HCT116 (cell line): ENCODE results near the gene PTPN9. TPM values are rescaled to one million over a fixed set of nuclear protein-coding genes. Genes with fewer than 3 reads are reported as not detected.

Experiments
- ATAC-seq: fragments of 200-7000 bp; cut with Tn5 transposase; 2 replicates; pipeline ENCODE4 v1.9.1; 2020; ENCODE audit warnings: mild to moderate bottlenecking, moderate library complexity
- BruUV-seq: library from RNA; stranded (reverse); fragments of 400-500 nt; replicated peaks from 2 replicates; lab custom pipeline; 2021; lab: Mats Ljungman, UMichigan
- CTCF ChIA-PET: fragments of 300-600 bp; sonication (Branson Sonifier 250); formaldehyde crosslinking; loops from one replicate; lab custom pipeline; 2021; ENCODE audit warnings: antibody characterized with exemption; lab: Charles Lee
- POLR2A ChIA-PET: fragments of 300-600, 350-600 bp; sonication (Branson Sonifier 250); formaldehyde crosslinking; loops from one replicate; lab custom pipeline; 2021; ENCODE audit warnings: antibody characterized with exemption; lab: Charles Lee
- RAD21 ChIA-PET, 2 experiments: fragments of 300-600 bp; sonication (Branson Sonifier 250); formaldehyde crosslinking; loops; one replicate each; lab custom pipeline; 2023; ENCODE audit warnings: low total read pairs in 2 of 2; ENCODE audit not compliant: uncharacterized antibody in 2 of 2, unreplicated experiment in 2 of 2, low non-redundant PET in 1 of 2; lab: Charles Lee
- DNase-seq: peaks from one replicate; pipeline ENCODE4 v3.0.0-alpha.2; 2010; ENCODE audit warnings: low read depth, low spot score
- H2AFZ ChIP-seq: fragments of 200-600 bp; shearing (Covaris generic), sonication (generic); 2 replicates; pipeline ENCODE4 v1.6.1; 2017; ENCODE audit warnings: low read depth, mixed run types, mixed read lengths, antibody characterized with exemption, low read length; ENCODE audit not compliant: poor library complexity, severe bottlenecking
- H3K27ac ChIP-seq: 2 replicates; pipeline ENCODE4 v1.5.1; 2012; ENCODE audit warnings: low read depth, low read length
- H3K27me3 ChIP-seq: fragments of 200-600 bp; sonication (generic); 2 replicates; pipeline ENCODE4 v1.6.1; 2016; ENCODE audit warnings: mixed run types, low read length, mixed read lengths; ENCODE audit not compliant: insufficient read depth
- H3K36me3 ChIP-seq, 2 experiments: fragments of 200-500 bp in 1 of 2; fragments of 200-600 bp in 1 of 2; sonication (Bioruptor generic) in 1 of 2; sonication (generic) in 1 of 2; 2 replicates each; pipeline versions ENCODE4 v1.5.1 to v1.6.1; 2014 to 2016; ENCODE audit warnings: low read length in 2 of 2, inconsistent platforms in 1 of 2, mixed read lengths in 1 of 2, mixed run types in 1 of 2; ENCODE audit not compliant: insufficient read depth in 2 of 2, control insufficient read depth in 1 of 2
- H3K4me1 ChIP-seq, 2 experiments: fragments of 200-600 bp in 1 of 2; sonication (generic) in 1 of 2; 2 replicates each; pipeline versions ENCODE4 v1.5.1 to v1.6.1; 2012 to 2017; ENCODE audit warnings: low read length in 2 of 2, inconsistent platforms in 1 of 2, mild to moderate bottlenecking in 1 of 2, mixed read lengths in 1 of 2, mixed run types in 1 of 2, moderate library complexity in 1 of 2; ENCODE audit not compliant: insufficient read depth in 2 of 2, control insufficient read depth in 1 of 2
- H3K4me2 ChIP-seq: fragments of 200-600 bp; sonication (generic); 2 replicates; pipeline ENCODE4 v1.6.1; 2017; ENCODE audit warnings: mixed run types, low read length, mixed read lengths
- H3K4me3 ChIP-seq, 2 experiments: fragments of 200-600 bp in 1 of 2; sonication (generic) in 1 of 2; replicated peaks in 1 of 2; 2 replicates each; pipeline ENCODE4 v1.5.1; 2011 to 2016; ENCODE audit warnings: low read length in 2 of 2, control low read depth in 1 of 2, low read depth in 1 of 2, mild to moderate bottlenecking in 1 of 2, mixed read lengths in 1 of 2, mixed run types in 1 of 2
- H3K79me2 ChIP-seq: fragments of 200-600 bp; sonication (generic); 2 replicates; pipeline ENCODE4 v1.6.1; 2017; ENCODE audit warnings: mild to moderate bottlenecking, mixed run types, low read length, moderate library complexity, mixed read lengths; ENCODE audit not compliant: insufficient read depth
- H3K9ac ChIP-seq: fragments of 200-600 bp; sonication (generic); 2 replicates; pipeline ENCODE4 v1.6.1; 2016; ENCODE audit warnings: low read length, mixed read lengths
- H3K9me2 ChIP-seq: fragments of 200-600 bp; sonication (generic), shearing (Covaris generic); 2 replicates; pipeline ENCODE4 v1.6.1; 2017; ENCODE audit warnings: mixed run types, mild to moderate bottlenecking, moderate library complexity; ENCODE audit not compliant: insufficient read depth
- H3K9me3 ChIP-seq, 2 experiments: fragments of 200-500 bp in 1 of 2; fragments of 200-600 bp in 1 of 2; sonication (Bioruptor generic) in 1 of 2; sonication (generic) in 1 of 2; 2 replicates each; pipeline ENCODE4 v1.6.1; 2014 to 2017; ENCODE audit warnings: low read length in 2 of 2, mixed read lengths in 2 of 2, inconsistent platforms in 1 of 2, low read depth in 1 of 2, mild to moderate bottlenecking in 1 of 2, mixed run types in 1 of 2, moderate library complexity in 1 of 2; ENCODE audit not compliant: control insufficient read depth in 1 of 2, insufficient read depth in 1 of 2
- H4K20me1 ChIP-seq: fragments of 200-600 bp; sonication (generic), shearing (Covaris generic); 2 replicates; pipeline ENCODE4 v1.6.1; 2017; ENCODE audit warnings: mixed run types, mild to moderate bottlenecking, moderate library complexity; ENCODE audit not compliant: insufficient read depth
- CBX3 ChIP-seq: IDR thresholded peaks from 2 replicates; pipeline ENCODE4 v1.6.1; 2012; ENCODE audit warnings: low read depth
- CEBPB ChIP-seq: IDR thresholded peaks from 2 replicates; pipeline ENCODE4 v1.6.1; 2012; ENCODE audit warnings: low read depth
- JUND ChIP-seq: IDR thresholded peaks from 2 replicates; pipeline ENCODE4 v1.6.1; 2012
- POLR2AphosphoS5 ChIP-seq: IDR thresholded peaks from 2 replicates; pipeline ENCODE4 v1.6.1; 2011; ENCODE audit warnings: mild to moderate bottlenecking, low read depth, low read length, moderate library complexity
- RAD21 ChIP-seq: IDR thresholded peaks from 2 replicates; pipeline ENCODE4 v1.6.1; 2012; ENCODE audit warnings: low read depth, mild to moderate bottlenecking
- SIN3A ChIP-seq: IDR thresholded peaks from 2 replicates; pipeline ENCODE4 v1.6.1; 2012; ENCODE audit warnings: low read depth
- SP1 ChIP-seq: IDR thresholded peaks from 2 replicates; pipeline ENCODE4 v1.6.1; 2012; ENCODE audit warnings: low read depth
- TCF7L2 ChIP-seq: IDR thresholded peaks from 2 replicates; pipeline ENCODE4 v1.7.0; 2011; ENCODE audit warnings: borderline replicate concordance, inconsistent platforms; ENCODE audit not compliant: insufficient read depth, insufficient read length; ENCODE audit errors: extremely low read depth
- ZNF274 ChIP-seq: fragments of 200-500 bp; sonication (Bioruptor generic); IDR thresholded peaks from 2 replicates; pipeline ENCODE4 v1.6.1; 2014; ENCODE audit warnings: mild to moderate bottlenecking, low read depth, low read length, inconsistent platforms
- intact Hi-C: fragments of 100-400 bp; cut with micrococcal nuclease; formaldehyde crosslinking; loops from 2 replicates; pipeline ENCODE4 v1.10.0; 2022
- total RNA-seq: library from RNA; stranded (reverse); gene quantifications from one replicate; pipeline ENCODE4 v1.2.1, GENCODE V29; 2021; ENCODE audit not compliant: unreplicated experiment

PTPN9 gene
- total RNA-seq, 1 experiment from 2014 or later: 21.1 TPM

GRCh38 chr15:75451202-75451673 is 127.9 kb downstream of the PTPN9 start:
- H3K4me1 ChIP-seq: peaks cover 6 to 32% of the 10 kb centered on the region in 2 experiments
- no peaks in the 10 kb centered on the region for H3K9me3 ChIP-seq
- ChIA-PET CTCF (interaction anchor here (1.3 to 5.4 kb wide), 5 partner anchors 83 to 234 kb away, joined by 3 to 34 read pairs (median 5); partner anchors contain the start of genes IMP3, MAN2C1, PTPN9 and SNX33), POLR2A (interaction anchor here (0.6 to 4.0 kb wide), 19 partner anchors 8 to 568 kb away, joined by 3 to 39 read pairs (median 4); partner anchors contain the start of genes CSPG4, IMP3, MAN2C1 and NEIL1), RAD21 (interaction anchor here (0.6 to 0.9 kb wide), 3 partner anchors 21 to 196 kb away, joined by 3 to 9 read pairs (median 5); partner anchors contain the start of gene SNX33 (in 1 of the 2))
- ATAC-seq (no peak), DNase-seq (no peak)
- peaks cover 10% of the 10 kb centered on the region; the same call in 1 of the 2 replicates for H4K20me1 ChIP-seq
- H2AFZ ChIP-seq: no peak overlapping the region
- H3K36me3 ChIP-seq: no peaks in the 10 kb centered on the region; a peak in 1 of 4 replicates
- H3K4me3 ChIP-seq: peak overlapping the region; percentile 85 to 88
- H3K9ac ChIP-seq: peak overlapping the region; percentile 86
- no peak for TF ChIP-seq CEBPB
- TF ChIP-seq JUND: no peak
- H3K79me2 ChIP-seq: peaks cover 66% of the 10 kb centered on the region
- peak overlapping the region; percentile 75 for H3K4me2 ChIP-seq
- intact Hi-C loops: loop anchor here (1.0 to 5.0 kb wide), 2 partner anchors 126 to 189 kb away; partner anchors contain the start of genes IMP3 and PTPN9
- no peaks in the 10 kb centered on the region for H3K9me2 ChIP-seq
- BruUV-seq: no TSS peak
- peak overlapping the region; percentile 84 for H3K27ac ChIP-seq
- no peaks in the 10 kb centered on the region for H3K27me3 ChIP-seq

GRCh38 chr15:75450307-75451201 is 128.6 kb downstream of the PTPN9 start:
- Histone ChIP-seq H4K20me1 (peaks cover 10% of the 10 kb centered on the region; the same call in 1 of the 2 replicates), H3K36me3 (no peaks in the 10 kb centered on the region; a peak in 1 of 4 replicates), H3K9ac (peak overlapping the region; percentile 86), H3K4me3 (peak overlapping the region; percentile 85 to 88), H3K27me3 (no peaks in the 10 kb centered on the region), H3K9me2 (no peaks in the 10 kb centered on the region), H2AFZ (no peak overlapping the region), H3K4me1 (peaks cover 6 to 30% of the 10 kb centered on the region in 2 experiments), H3K27ac (peak overlapping the region; percentile 57), H3K9me3 (no peaks in the 10 kb centered on the region), H3K4me2 (peak overlapping the region; percentile 98), H3K79me2 (peaks cover 72% of the 10 kb centered on the region)
- peak; percentile 49 for ATAC-seq
- intact Hi-C loops: loop anchor here (1.0 to 5.0 kb wide), 2 partner anchors 127 to 190 kb away; partner anchors contain the start of genes IMP3 and PTPN9
- no TSS peak for BruUV-seq
- RAD21 ChIA-PET: no interaction called here
- POLR2A ChIA-PET: interaction anchor here (1.0 to 2.0 kb wide), 5 partner anchors 14 to 262 kb away, joined by 3 to 17 read pairs (median 5); partner anchors contain the start of genes CSPG4, IMP3 and SNX33
- peak; percentile 92 for DNase-seq
- CTCF ChIA-PET: interaction anchor here (1.8 to 5.4 kb wide), 3 partner anchors 82 to 197 kb away, joined by 5 to 34 read pairs (median 11); partner anchors contain the start of genes IMP3, MAN2C1 and SNX33
- TF ChIP-seq SP1 (no peak), TCF7L2 (peak; percentile 54), RAD21 (no peak), ZNF274 (no peak), SIN3A (no peak), CBX3 (no peak), POLR2AphosphoS5 (peak; percentile 36)
